Body of pancreas (tissue), 4 donors: ENCODE measurements around the gene FAM156A.

ENCODE experiments used
- CTCF ChIP-seq, 7 experiments: fragments of 450-650 bp in 4 of 7; fragments of 200-600 bp in 3 of 7; sonication (generic) in 3 of 7; IDR thresholded peaks; one replicate each; pipeline ENCODE4 v1.5.1; 2016 to 2019; ENCODE audit warnings: antibody characterized with exemption in 7 of 7
- POLR2A ChIP-seq, 3 donors: fragments of 450-650 bp; IDR thresholded peaks; one replicate each; pipeline ENCODE4 v1.6.1; 2016; ENCODE audit warnings: antibody characterized with exemption in 3 of 3, mild to moderate bottlenecking in 2 of 3

- TF ChIP-seq CTCF (IDR thresholded peaks at IDR 0.05), result no peak
- no peak for TF ChIP-seq POLR2A (IDR thresholded peaks at IDR 0.05)
These were observed 37.6 kb upstream of the FAM156A start for GRCh38 chrX:52995987-52996331.
